ENCODE data around the gene U2AF2. TPM values are rescaled to one million over a fixed set of nuclear protein-coding genes. Genes with fewer than 3 reads are reported as not detected.

Gene U2AF2
- total RNA-seq, 1 donor from 2014 or later: 194 TPM

GRCh38 chr19:55671054-55671378, 16.2 kb downstream of the U2AF2 start:
- FAIRE-seq (no peak), DNase-seq (ENCODE audit: low read depth) (no peak)
- no peak overlapping the region for H3K9ac ChIP-seq (ENCODE audit: low read length)
- TF ChIP-seq EZH2 (IDR thresholded peaks at IDR 0.05; ENCODE audit: insufficient read depth, low read length): no peak
- no peak for TF ChIP-seq CTCF (IDR thresholded peaks at IDR 0.05; ENCODE audit: insufficient read depth, low read depth, low read length)
- peaks cover 1% of the 10 kb centered on the region for H3K9me3 Mint-ChIP-seq (ENCODE audit: unreplicated experiment)
- H2AFZ ChIP-seq (ENCODE audit: low read depth, low read length): no peak overlapping the region
- H3K27ac Mint-ChIP-seq (ENCODE audit: unreplicated experiment): no peak overlapping the region
- H3K27ac ChIP-seq (ENCODE audit: low read depth, low read length): no peak overlapping the region
- H3K4me1 Mint-ChIP-seq (ENCODE audit: low read depth, unreplicated experiment): peaks cover 18% of the 10 kb centered on the region
- no peaks in the 10 kb centered on the region for H3K9me3 ChIP-seq (ENCODE audit: insufficient read depth, low read depth, low read length)
- peaks cover 90% of the 10 kb centered on the region for H3K79me2 ChIP-seq (ENCODE audit: insufficient read depth, low read length)
- no peak overlapping the region for H3K4me2 ChIP-seq (ENCODE audit: low read length)
- H3K36me3 ChIP-seq (ENCODE audit: insufficient read depth, low read length): peaks cover 7% of the 10 kb centered on the region
- H3K36me3 Mint-ChIP-seq (ENCODE audit: low read depth, unreplicated experiment): peaks cover 3% of the 10 kb centered on the region
- peaks cover 13% of the 10 kb centered on the region for H3K4me1 ChIP-seq (ENCODE audit: insufficient read depth, low read length)
- H3K4me3 ChIP-seq (ENCODE audit: insufficient read depth, low read depth, low read length): no peak overlapping the region
- no peaks in the 10 kb centered on the region for H3K27me3 Mint-ChIP-seq (ENCODE audit: low read depth, unreplicated experiment)
- no peak overlapping the region for H3K4me3 Mint-ChIP-seq (ENCODE audit: unreplicated experiment)
- peaks cover 87% of the 10 kb centered on the region for H4K20me1 ChIP-seq (ENCODE audit: insufficient read depth, low read length)
- H3K27me3 ChIP-seq (ENCODE audit: insufficient read depth, low read length): no peaks in the 10 kb centered on the region

- Histone ChIP-seq H3K36me3 (ENCODE audit: insufficient read depth, low read length) (peaks cover 3% of the 10 kb centered on the region), H3K27ac (ENCODE audit: low read depth, low read length) (no peak overlapping the region), H4K20me1 (ENCODE audit: insufficient read depth, low read length) (peaks cover 87% of the 10 kb centered on the region), H3K9ac (ENCODE audit: low read length) (no peak overlapping the region), H3K79me2 (ENCODE audit: insufficient read depth, low read length) (peaks cover 90% of the 10 kb centered on the region), H3K4me3 (ENCODE audit: insufficient read depth, low read depth, low read length) (no peak overlapping the region), H3K4me1 (ENCODE audit: insufficient read depth, low read length) (peaks cover 24% of the 10 kb centered on the region), H3K4me2 (ENCODE audit: low read length) (peak overlapping the region; percentile 9), H3K9me3 (ENCODE audit: insufficient read depth, low read depth, low read length) (no peaks in the 10 kb centered on the region), H2AFZ (ENCODE audit: low read depth, low read length) (no peak overlapping the region), H3K27me3 (ENCODE audit: insufficient read depth, low read length) (no peaks in the 10 kb centered on the region)
- Mint-ChIP-seq H3K36me3 (ENCODE audit: low read depth, unreplicated experiment) (peaks cover 3% of the 10 kb centered on the region), H3K4me3 (ENCODE audit: unreplicated experiment) (peak overlapping the region; percentile 11), H3K4me1 (ENCODE audit: low read depth, unreplicated experiment) (peaks cover 29% of the 10 kb centered on the region), H3K27me3 (ENCODE audit: low read depth, unreplicated experiment) (no peaks in the 10 kb centered on the region), H3K27ac (ENCODE audit: unreplicated experiment) (peak overlapping the region; percentile 53), H3K9me3 (ENCODE audit: unreplicated experiment) (peaks cover 1% of the 10 kb centered on the region)
- no peak for DNase-seq (ENCODE audit: low read depth)
- no peak for TF ChIP-seq EZH2 (IDR thresholded peaks at IDR 0.05; ENCODE audit: insufficient read depth, low read length)
- TF ChIP-seq CTCF (IDR thresholded peaks at IDR 0.05; ENCODE audit: insufficient read depth, low read depth, low read length): no peak
- no peak for FAIRE-seq
These were observed 17.6 kb downstream of the U2AF2 start for GRCh38 chr19:55672418-55672817.

GRCh38 chr19:55673465-55673864, 18.6 kb downstream of the U2AF2 start:
- H3K79me2 ChIP-seq (ENCODE audit: insufficient read depth, low read length): peaks cover 91% of the 10 kb centered on the region
- H3K27me3 ChIP-seq (ENCODE audit: insufficient read depth, low read length): no peaks in the 10 kb centered on the region
- FAIRE-seq (no peak), DNase-seq (ENCODE audit: low read depth) (no peak)
- peaks cover 1% of the 10 kb centered on the region for H3K9me3 Mint-ChIP-seq (ENCODE audit: unreplicated experiment)
- H3K36me3 Mint-ChIP-seq (ENCODE audit: low read depth, unreplicated experiment): peaks cover 9% of the 10 kb centered on the region
- peak overlapping the region; percentile 8 for H3K4me2 ChIP-seq (ENCODE audit: low read length)
- peaks cover 3% of the 10 kb centered on the region for H3K36me3 ChIP-seq (ENCODE audit: insufficient read depth, low read length)
- no peak overlapping the region for H3K27ac ChIP-seq (ENCODE audit: low read depth, low read length)
- H3K27ac Mint-ChIP-seq (ENCODE audit: unreplicated experiment): peak overlapping the region; percentile 93
- H3K4me1 Mint-ChIP-seq (ENCODE audit: low read depth, unreplicated experiment): peaks cover 31% of the 10 kb centered on the region
- TF ChIP-seq CTCF (IDR thresholded peaks at IDR 0.05; ENCODE audit: insufficient read depth, low read depth, low read length) (no peak), EZH2 (IDR thresholded peaks at IDR 0.05; ENCODE audit: insufficient read depth, low read length) (no peak)
- no peak overlapping the region for H3K9ac ChIP-seq (ENCODE audit: low read length)
- peaks cover 87% of the 10 kb centered on the region for H4K20me1 ChIP-seq (ENCODE audit: insufficient read depth, low read length)
- H2AFZ ChIP-seq (ENCODE audit: low read depth, low read length): no peak overlapping the region
- peaks cover 24% of the 10 kb centered on the region for H3K4me1 ChIP-seq (ENCODE audit: insufficient read depth, low read length)
- no peaks in the 10 kb centered on the region for H3K9me3 ChIP-seq (ENCODE audit: insufficient read depth, low read depth, low read length)
- H3K4me3 Mint-ChIP-seq (ENCODE audit: unreplicated experiment): peak overlapping the region; percentile 76
- no peaks in the 10 kb centered on the region for H3K27me3 Mint-ChIP-seq (ENCODE audit: low read depth, unreplicated experiment)
- no peak overlapping the region for H3K4me3 ChIP-seq (ENCODE audit: insufficient read depth, low read depth, low read length)

Data from astrocyte (in vitro differentiated cells and primary cell).